Lung (tissue), 12 donors: ENCODE results near the gene SAMD4A. TPM values are rescaled to one million over a fixed set of nuclear protein-coding genes. Genes with fewer than 3 reads are reported as not detected.
A peak's percentile ranks its signal among the peaks of the same experiment; 100 is the strongest.

Experiments
- ATAC-seq: fragments of 200-7000 bp; cut with Tn5 transposase; one replicate; pipeline ENCODE4 v1.9.1; 2020; ENCODE audit warnings: moderate number of reproducible peaks; ENCODE audit not compliant: insufficient read depth, low FRiP score
- DNase-seq, 3 donors: peaks; one replicate each; pipeline ENCODE4 v3.0.0-alpha.2; 2013 to 2017
- H3K27ac ChIP-seq, 2 donors: one replicate each; pipeline ENCODE4 v1.5.1; 2013; ENCODE audit warnings: mild to moderate bottlenecking in 2 of 2, moderate library complexity in 2 of 2, control low read depth in 1 of 2, inconsistent platforms in 1 of 2, low read depth in 1 of 2, low read length in 1 of 2
- H3K27me3 ChIP-seq, 3 donors: one replicate each; pipeline ENCODE4 v1.5.1; 2013; ENCODE audit warnings: low read length in 2 of 3; ENCODE audit not compliant: control insufficient read depth in 3 of 3, insufficient read depth in 3 of 3
- H3K36me3 ChIP-seq, 4 donors: one replicate each; pipeline ENCODE4 v1.5.1; 2013; ENCODE audit warnings: low read length in 4 of 4, mild to moderate bottlenecking in 1 of 4, moderate library complexity in 1 of 4; ENCODE audit not compliant: control insufficient read depth in 4 of 4, insufficient read depth in 4 of 4
- H3K4me1 ChIP-seq, 5 donors: one replicate each; pipeline ENCODE4 v1.5.1; 2013; ENCODE audit warnings: low read length in 5 of 5, mild to moderate bottlenecking in 2 of 5, moderate library complexity in 1 of 5; ENCODE audit not compliant: control insufficient read depth in 5 of 5, insufficient read depth in 5 of 5
- H3K4me3 ChIP-seq: one replicate; pipeline ENCODE4 v1.5.1; 2013; ENCODE audit warnings: mild to moderate bottlenecking, control low read depth, moderate library complexity
- H3K9ac ChIP-seq, 2 donors: one replicate each; pipeline ENCODE4 v1.5.1; 2013; ENCODE audit warnings: low read length in 2 of 2, control low read depth in 1 of 2; ENCODE audit not compliant: insufficient read depth in 1 of 2
- H3K9me3 ChIP-seq, 4 donors: one replicate each; pipeline ENCODE4 v1.5.1; 2013; ENCODE audit warnings: low read length in 3 of 4, mild to moderate bottlenecking in 1 of 4, moderate library complexity in 1 of 4; ENCODE audit not compliant: control insufficient read depth in 4 of 4, insufficient read depth in 3 of 4
- CTCF ChIP-seq: IDR thresholded peaks from 2 replicates; pipeline ENCODE4 v1.5.1; 2012; ENCODE audit warnings: mild to moderate bottlenecking; ENCODE audit errors: control extremely low read depth, extremely low read depth
- WGBS, 2 donors: extraction: QIAGEN DNeasy Blood & Tissue Kit; methylation state at CpG; one replicate each; pipeline ENCODE4 v1.1.7; 2013; 5-methylcytosine and 5-hydroxymethylcytosine counted together
- polyA plus RNA-seq, 2 donors: library from polyadenylated mRNA; stranded (reverse); fragments of 200-250 nt; gene quantifications; one replicate each; pipeline ENCODE4 v1.2.1, GENCODE V29; 2013
- total RNA-seq, 2 donors: library from RNA; depleted of rRNA in 1 of 2; stranded (reverse); fragments of >200 nt in 1 of 2; gene quantifications; one replicate each; pipeline ENCODE4 v1.2.1, GENCODE V29; 2014 to 2021
- donor health status: control.
- donor health status: control.
- donor health status: Bipolar disorder and iron deficiency.
- donor health status: healthy.
- donor health status: DM: yes; HTN: yes; CAD: no.

SAMD4A gene
- total and polyA plus RNA-seq, 4 donors: 5.8 to 26.6 (median 16.2) TPM

GRCh38 chr14:54632452-54632851 lies 65.5 kb downstream of the SAMD4A start:
- 97 to 98% methylated on average over 1 of the region's 1 CpG for WGBS, 2 donors
- H3K27ac ChIP-seq: no peak overlapping the region
- TF ChIP-seq CTCF: no peak
- H3K4me3 ChIP-seq: no peak overlapping the region
- H3K36me3 ChIP-seq: no peaks in the 10 kb centered on the region
- H3K27me3 ChIP-seq: no peaks in the 10 kb centered on the region
- ATAC-seq (no peak), DNase-seq (no peak)
- peaks cover 5 to 27% (median 8%) of the 10 kb centered on the region in 5 donors for H3K4me1 ChIP-seq
- peaks cover 0 to 2% (median 0%) of the 10 kb centered on the region in 4 donors for H3K9me3 ChIP-seq
- no peak overlapping the region for H3K9ac ChIP-seq

GRCh38 chr14:54633076-54633475 lies 66.1 kb downstream of the SAMD4A start:
- Histone ChIP-seq H3K4me1 (peaks cover 4 to 27% (median 6%) of the 10 kb centered on the region in 5 donors), H3K36me3 (no peaks in the 10 kb centered on the region), H3K27me3 (no peaks in the 10 kb centered on the region), H3K9me3 (peaks cover 0 to 2% (median 0%) of the 10 kb centered on the region in 4 donors), H3K9ac (no peak overlapping the region), H3K27ac (no peak overlapping the region), H3K4me3 (no peak overlapping the region)
- no peak for TF ChIP-seq CTCF
- 88 to 92% methylated on average over 4 of the region's 4 CpGs for WGBS, 2 donors
- DNase-seq: peak in 1 of 3 donors; percentile 13
- ATAC-seq: no peak

GRCh38 chr14:54637270-54638134 lies 70.6 kb downstream of the SAMD4A start:
- no peak for ATAC-seq
- TF ChIP-seq CTCF: no peak
- H3K9me3 ChIP-seq: no peaks in the 10 kb centered on the region
- no peak overlapping the region for H3K9ac ChIP-seq
- no peak for DNase-seq
- H3K4me3 ChIP-seq: no peak overlapping the region
- H3K36me3 ChIP-seq: no peaks in the 10 kb centered on the region
- H3K27me3 ChIP-seq: no peaks in the 10 kb centered on the region
- H3K27ac ChIP-seq: no peak overlapping the region
- H3K4me1 ChIP-seq: peaks cover 0 to 20% (median 6%) of the 10 kb centered on the region in 5 donors
- 81 to 83% methylated on average over 8 of the region's 8 CpGs for WGBS, 2 donors
